NK-92 treated with Interleukin-12 subunit alpha and Interleukin-12 subunit beta, amount 100 ng/mL, for 24 hours (cell line): ENCODE data around the gene AHCTF1.

Source experiments
- DNase-seq: peaks from one replicate; lab custom pipeline; 2025; lab: John Stamatoyannopoulos, UW

The AHCTF1 gene

GRCh38 chr1:246798606-246799496, 132.9 kb downstream of the AHCTF1 start:
- no peak for DNase-seq

GRCh38 chr1:246798107-246798506, 133.6 kb downstream of the AHCTF1 start:
- no peak for DNase-seq

- no peak for DNase-seq
Measured at GRCh38 chr1:246797597-246797996, 134.2 kb downstream of the AHCTF1 start.

- DNase-seq: no peak
Measured at GRCh38 chr1:246797157-246797556, 134.6 kb downstream of the AHCTF1 start.

- DNase-seq: no peak
Measured at GRCh38 chr1:246795906-246796694, 135.6 kb downstream of the AHCTF1 start.

GRCh38 chr1:246794828-246795671, 136.7 kb downstream of the AHCTF1 start:
- DNase-seq: no peak

- no peak for DNase-seq
Measured at GRCh38 chr1:246794048-246794827, 137.5 kb downstream of the AHCTF1 start.

- DNase-seq: no peak
Measured at GRCh38 chr1:246793356-246793896, 138.3 kb downstream of the AHCTF1 start.

GRCh38 chr1:246792603-246793002, 139.1 kb downstream of the AHCTF1 start:
- no peak for DNase-seq

- no peak for DNase-seq
Measured at GRCh38 chr1:246791303-246791918, 140.3 kb downstream of the AHCTF1 start.

- DNase-seq: no peak
Measured at GRCh38 chr1:246790833-246791232, 140.9 kb downstream of the AHCTF1 start.

GRCh38 chr1:246790364-246790763, 141.4 kb downstream of the AHCTF1 start:
- DNase-seq: no peak

- no peak for DNase-seq
Measured at GRCh38 chr1:246789454-246790339, 142.1 kb downstream of the AHCTF1 start.
